Midbrain (tissue), 1 donor: ENCODE data around the gene MZT2A.
"Not testable (repeated sequence)": the region's sequence is repeated elsewhere in the genome, so short reads cannot be mapped to it uniquely, and the experiment has no call there.

Source experiments
- DNase-seq: peaks from one replicate; lab custom pipeline; 2025; lab: John Stamatoyannopoulos, UW

The MZT2A gene

GRCh38 chr2:131451265-131451949 is 40.8 kb downstream of the MZT2A start:
- not testable (repeated sequence) for DNase-seq

GRCh38 chr2:131447981-131448380 is 44.2 kb downstream of the MZT2A start:
- not testable (repeated sequence) for DNase-seq

GRCh38 chr2:131445896-131446295 is 46.3 kb downstream of the MZT2A start:
- DNase-seq: no peak

GRCh38 chr2:131445515-131445797 is 46.7 kb downstream of the MZT2A start:
- DNase-seq: not testable (repeated sequence)

- DNase-seq: not testable (repeated sequence)
Observed at GRCh38 chr2:131444736-131445514, 47.3 kb downstream of the MZT2A start.

GRCh38 chr2:131440742-131441468 is 51.3 kb downstream of the MZT2A start:
- DNase-seq: not testable (repeated sequence)
